ENCODE results near the gene FYCO1. TPM values are rescaled to one million over a fixed set of nuclear protein-coding genes. Genes with fewer than 3 reads are reported as not detected.

FYCO1 gene
- total and polyA plus RNA-seq, 7 donors: 8.4 to 115 (median 72.1) TPM

- H3K27ac ChIP-seq: peak overlapping the region in 1 of 4 donors; percentile 10
Observed at GRCh38 chr3:45896956-45897355, 98.7 kb downstream of the FYCO1 start.

GRCh38 chr3:45895686-45896468 lies 99.7 kb downstream of the FYCO1 start:
- peaks cover 0 to 15% (median 9%) of the 10 kb centered on the region in 4 donors for H3K4me1 ChIP-seq
- 94 to 96% methylated on average over 5 of the region's 5 CpGs for WGBS, 2 donors

More at GRCh38 chr3:45896956-45897355, 98.7 kb downstream of the FYCO1 start:
- 72 to 79% methylated on average over 3 of the region's 3 CpGs for WGBS, 2 donors
- no peak for DNase-seq
- H3K36me3 ChIP-seq: no peaks in the 10 kb centered on the region
- no peaks in the 10 kb centered on the region for H3K9me3 ChIP-seq
- peaks cover 0 to 15% (median 9%) of the 10 kb centered on the region in 4 donors for H3K4me1 ChIP-seq
- H3K4me3 ChIP-seq: no peak overlapping the region
- TF ChIP-seq CTCF (IDR thresholded peaks at IDR 0.05) (no peak), POLR2A (IDR thresholded peaks at IDR 0.05) (no peak)
- no peaks in the 10 kb centered on the region for H3K27me3 ChIP-seq
- intact Hi-C loops (cut with DNase I): no loop called here

GRCh38 chr3:45894015-45894414 lies 101.6 kb downstream of the FYCO1 start:
- TF ChIP-seq EP300 (IDR thresholded peaks at IDR 0.05) (no peak), POLR2AphosphoS5 (IDR thresholded peaks at IDR 0.05) (no peak), POLR2A (IDR thresholded peaks at IDR 0.05) (no peak), CTCF (IDR thresholded peaks at IDR 0.05) (no peak)
- DNase-seq: no peak
- Histone ChIP-seq H3K27ac (no peak overlapping the region), H3K27me3 (no peaks in the 10 kb centered on the region), H3K4me1 (peaks cover 0 to 15% (median 9%) of the 10 kb centered on the region in 4 donors), H3K9me3 (no peaks in the 10 kb centered on the region), H3K4me3 (no peak overlapping the region), H3K36me3 (no peaks in the 10 kb centered on the region)
- intact Hi-C loops (cut with DNase I): no loop called here
- 45 to 81% methylated on average over 6 of the region's 6 CpGs for WGBS, 2 donors

More at GRCh38 chr3:45895686-45896468, 99.7 kb downstream of the FYCO1 start:
- TF ChIP-seq POLR2AphosphoS5 (IDR thresholded peaks at IDR 0.05) (no peak), POLR2A (IDR thresholded peaks at IDR 0.05) (no peak), CTCF (IDR thresholded peaks at IDR 0.05) (no peak), EP300 (IDR thresholded peaks at IDR 0.05) (no peak)
- Histone ChIP-seq H3K36me3 (no peaks in the 10 kb centered on the region), H3K9me3 (no peaks in the 10 kb centered on the region), H3K4me3 (no peak overlapping the region), H3K27me3 (no peaks in the 10 kb centered on the region), H3K27ac (no peak overlapping the region)
- intact Hi-C loops (cut with DNase I): no loop called here
- DNase-seq: no peak

GRCh38 chr3:45892161-45892560 lies 103.5 kb downstream of the FYCO1 start:
- no peak for DNase-seq
- H3K4me1 ChIP-seq: peaks cover 0 to 11% (median 7%) of the 10 kb centered on the region in 4 donors
- TF ChIP-seq POLR2AphosphoS5 (IDR thresholded peaks at IDR 0.05): no peak
- no peak for TF ChIP-seq POLR2A (IDR thresholded peaks at IDR 0.05)
- TF ChIP-seq CTCF (IDR thresholded peaks at IDR 0.05): no peak
- no peak for TF ChIP-seq EP300 (IDR thresholded peaks at IDR 0.05)

More at GRCh38 chr3:45892161-45892560, 103.5 kb downstream of the FYCO1 start:
- Histone ChIP-seq H3K27ac (no peak overlapping the region), H3K4me3 (no peak overlapping the region), H3K27me3 (no peaks in the 10 kb centered on the region), H3K36me3 (no peaks in the 10 kb centered on the region), H3K9me3 (no peaks in the 10 kb centered on the region)
- 95 to 100% methylated on average over 1 of the region's 1 CpG for WGBS, 2 donors
- intact Hi-C loops (cut with DNase I): no loop called here
